ENCODE results near the gene WBP11. TPM values are rescaled to one million over a fixed set of nuclear protein-coding genes. Genes with fewer than 3 reads are reported as not detected.

WBP11 gene
- total RNA-seq, 1 experiment from 2014 or later: 47.3 TPM

DNA sequence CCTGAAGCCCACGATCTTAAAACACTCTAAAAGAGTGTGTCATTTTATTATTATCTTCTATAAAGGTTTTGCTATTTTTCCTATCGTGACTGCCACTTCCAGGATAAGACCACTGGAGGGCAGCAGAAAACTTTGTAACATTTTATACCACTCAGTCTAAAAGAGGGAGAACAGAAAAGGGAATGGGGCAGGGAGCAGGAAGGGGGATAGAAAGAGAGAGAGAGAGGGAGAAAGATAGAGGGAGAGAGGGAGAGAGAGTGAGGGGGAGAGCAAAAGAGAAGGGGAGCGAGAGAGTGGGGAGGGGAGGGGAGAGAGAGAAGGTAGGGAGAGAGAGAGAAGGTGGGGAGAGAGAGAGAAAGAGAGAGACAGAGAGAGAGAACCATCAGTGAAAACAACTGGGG is 42.1 kb upstream of the WBP11 start:
- in situ Hi-C loops (cut with HindIII; ENCODE audit: low pct_unique_long_range_greater_than_20kb, low sequenced_read_pairs) (no loop called here), intact Hi-C loops (cut with micrococcal nuclease; ENCODE audit: unreplicated experiment) (loop anchor here (1.0 to 10.0 kb wide), 2 partner anchors 151 to 379 kb away; partner anchors contain the start of gene RERG)
- Histone ChIP-seq H3K9me3 (ENCODE audit: control insufficient read depth, insufficient read depth, low read depth, low read length) (no peaks in the 10 kb centered on the region), H3K27ac (ENCODE audit: low read length) (no peak overlapping the region), H3K4me1 (ENCODE audit: control insufficient read depth, insufficient read depth, low read length) (no peaks in the 10 kb centered on the region), H3K36me3 (ENCODE audit: control insufficient read depth, insufficient read depth, low read length) (no peaks in the 10 kb centered on the region), H3K27me3 (ENCODE audit: control insufficient read depth, insufficient read depth, low read length) (no peaks in the 10 kb centered on the region), H3K4me3 (ENCODE audit: low read depth in 2 of 2, low read length in 2 of 2) (no peak overlapping the region)
- CTCF ChIA-PET: interaction anchor here (0.6 kb wide), 1 partner anchor 138 kb away, joined by 3 read pairs; no protein-coding TSS in a partner anchor
- BruUV-seq (replicated peaks): no TSS peak
- DNase-seq (ENCODE audit: low read depth, low spot score) (no peak), ATAC-seq (0 out of 2 replicates have a peak, but pooled peaks have one; percentile 60)
- POLR2A ChIA-PET: no interaction called here
- TF ChIP-seq, protein P1, sequence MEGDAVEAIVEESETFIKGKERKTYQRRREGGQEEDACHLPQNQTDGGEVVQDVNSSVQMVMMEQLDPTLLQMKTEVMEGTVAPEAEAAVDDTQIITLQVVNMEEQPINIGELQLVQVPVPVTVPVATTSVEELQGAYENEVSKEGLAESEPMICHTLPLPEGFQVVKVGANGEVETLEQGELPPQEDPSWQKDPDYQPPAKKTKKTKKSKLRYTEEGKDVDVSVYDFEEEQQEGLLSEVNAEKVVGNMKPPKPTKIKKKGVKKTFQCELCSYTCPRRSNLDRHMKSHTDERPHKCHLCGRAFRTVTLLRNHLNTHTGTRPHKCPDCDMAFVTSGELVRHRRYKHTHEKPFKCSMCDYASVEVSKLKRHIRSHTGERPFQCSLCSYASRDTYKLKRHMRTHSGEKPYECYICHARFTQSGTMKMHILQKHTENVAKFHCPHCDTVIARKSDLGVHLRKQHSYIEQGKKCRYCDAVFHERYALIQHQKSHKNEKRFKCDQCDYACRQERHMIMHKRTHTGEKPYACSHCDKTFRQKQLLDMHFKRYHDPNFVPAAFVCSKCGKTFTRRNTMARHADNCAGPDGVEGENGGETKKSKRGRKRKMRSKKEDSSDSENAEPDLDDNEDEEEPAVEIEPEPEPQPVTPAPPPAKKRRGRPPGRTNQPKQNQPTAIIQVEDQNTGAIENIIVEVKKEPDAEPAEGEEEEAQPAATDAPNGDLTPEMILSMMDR (IDR thresholded peaks at IDR 0.05): peak; percentile 64
- no peak for TF ChIP-seq POLR2AphosphoS5 (IDR thresholded peaks at IDR 0.05; ENCODE audit: low read depth, low read length)

DNA sequence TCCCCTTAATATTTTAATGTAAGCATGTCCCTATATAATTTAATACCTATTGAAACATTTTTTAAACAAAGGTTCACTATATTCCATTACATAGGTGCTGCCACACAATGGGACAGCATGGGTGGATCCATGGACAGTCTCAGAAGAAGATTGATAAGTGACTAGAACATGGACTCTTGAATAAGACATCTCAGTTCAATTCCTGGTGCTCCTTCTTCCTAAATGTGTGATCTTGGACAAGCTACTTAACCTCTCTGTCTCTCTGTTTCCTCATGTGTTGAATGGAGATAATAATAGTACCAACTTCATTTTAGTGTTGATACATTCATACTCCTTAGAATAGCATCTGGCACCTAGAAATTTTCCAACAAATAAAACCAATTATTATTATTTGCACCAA is 41.1 kb upstream of the WBP11 start:
- TF ChIP-seq POLR2AphosphoS5 (IDR thresholded peaks at IDR 0.05; ENCODE audit: low read depth, low read length) (no peak), SIN3A (IDR thresholded peaks at IDR 0.05; ENCODE audit: borderline replicate concordance, insufficient read depth, low read depth, low read length) (no peak), TCF7L2 (IDR thresholded peaks at IDR 0.05; ENCODE audit: low read depth, low read length) (no peak)
- TF ChIP-seq, protein P2, sequence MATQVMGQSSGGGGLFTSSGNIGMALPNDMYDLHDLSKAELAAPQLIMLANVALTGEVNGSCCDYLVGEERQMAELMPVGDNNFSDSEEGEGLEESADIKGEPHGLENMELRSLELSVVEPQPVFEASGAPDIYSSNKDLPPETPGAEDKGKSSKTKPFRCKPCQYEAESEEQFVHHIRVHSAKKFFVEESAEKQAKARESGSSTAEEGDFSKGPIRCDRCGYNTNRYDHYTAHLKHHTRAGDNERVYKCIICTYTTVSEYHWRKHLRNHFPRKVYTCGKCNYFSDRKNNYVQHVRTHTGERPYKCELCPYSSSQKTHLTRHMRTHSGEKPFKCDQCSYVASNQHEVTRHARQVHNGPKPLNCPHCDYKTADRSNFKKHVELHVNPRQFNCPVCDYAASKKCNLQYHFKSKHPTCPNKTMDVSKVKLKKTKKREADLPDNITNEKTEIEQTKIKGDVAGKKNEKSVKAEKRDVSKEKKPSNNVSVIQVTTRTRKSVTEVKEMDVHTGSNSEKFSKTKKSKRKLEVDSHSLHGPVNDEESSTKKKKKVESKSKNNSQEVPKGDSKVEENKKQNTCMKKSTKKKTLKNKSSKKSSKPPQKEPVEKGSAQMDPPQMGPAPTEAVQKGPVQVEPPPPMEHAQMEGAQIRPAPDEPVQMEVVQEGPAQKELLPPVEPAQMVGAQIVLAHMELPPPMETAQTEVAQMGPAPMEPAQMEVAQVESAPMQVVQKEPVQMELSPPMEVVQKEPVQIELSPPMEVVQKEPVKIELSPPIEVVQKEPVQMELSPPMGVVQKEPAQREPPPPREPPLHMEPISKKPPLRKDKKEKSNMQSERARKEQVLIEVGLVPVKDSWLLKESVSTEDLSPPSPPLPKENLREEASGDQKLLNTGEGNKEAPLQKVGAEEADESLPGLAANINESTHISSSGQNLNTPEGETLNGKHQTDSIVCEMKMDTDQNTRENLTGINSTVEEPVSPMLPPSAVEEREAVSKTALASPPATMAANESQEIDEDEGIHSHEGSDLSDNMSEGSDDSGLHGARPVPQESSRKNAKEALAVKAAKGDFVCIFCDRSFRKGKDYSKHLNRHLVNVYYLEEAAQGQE (IDR thresholded peaks at IDR 0.05; ENCODE audit: insufficient read depth in 1 of 2, low read depth in 2 of 2, low read length in 1 of 2): no peak
- TF ChIP-seq, protein P1 (IDR thresholded peaks at IDR 0.05): no peak
- Histone ChIP-seq H3K9me3 (ENCODE audit: control insufficient read depth, insufficient read depth, low read depth, low read length) (no peaks in the 10 kb centered on the region), H3K27ac (ENCODE audit: low read length) (no peak overlapping the region), H3K27me3 (ENCODE audit: control insufficient read depth, insufficient read depth, low read length) (no peaks in the 10 kb centered on the region), H3K36me3 (ENCODE audit: control insufficient read depth, insufficient read depth, low read length) (no peaks in the 10 kb centered on the region), H3K4me3 (ENCODE audit: low read depth in 2 of 2, low read length in 2 of 2) (no peak overlapping the region), H3K4me1 (ENCODE audit: control insufficient read depth, insufficient read depth, low read length) (no peaks in the 10 kb centered on the region)
- BruUV-seq (replicated peaks): no TSS peak
- intact Hi-C loops (cut with micrococcal nuclease; ENCODE audit: unreplicated experiment): loop anchor here (10.0 kb wide), 1 partner anchor 380 kb away; the partner anchor contains the start of gene RERG
- ChIA-PET CTCF (no interaction called here), POLR2A (no interaction called here)
- ATAC-seq (no peak), DNase-seq (ENCODE audit: low read depth, low spot score) (no peak)
- in situ Hi-C loops (cut with HindIII; ENCODE audit: low pct_unique_long_range_greater_than_20kb, low sequenced_read_pairs): no loop called here

All from Panc1 (cell line).